ENCODE results near the gene TGFA.

TGFA gene

DNA sequence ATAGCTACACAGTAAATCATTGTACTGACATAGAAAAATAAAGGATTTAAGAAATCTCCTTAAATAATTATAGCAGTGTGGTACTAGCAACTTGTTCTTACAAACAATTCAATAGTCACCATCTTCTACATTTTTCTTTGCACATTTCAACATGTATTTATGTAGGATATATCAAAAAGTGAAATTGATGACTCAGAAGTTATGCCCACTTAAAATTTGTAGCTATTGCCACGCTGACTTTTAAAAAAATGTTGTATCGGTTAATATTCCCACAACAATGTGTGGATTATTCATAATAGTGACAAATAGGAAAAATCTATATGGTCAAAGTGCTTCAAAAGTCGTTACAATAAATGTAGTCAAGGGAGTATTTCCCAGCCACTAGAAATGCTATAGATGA is 6.7 kb downstream of the TGFA start:
- TF ChIP-seq ZBTB7A (IDR thresholded peaks at IDR 0.05; ENCODE audit: low read depth) = no peak
- TF ChIP-seq, protein P1, sequence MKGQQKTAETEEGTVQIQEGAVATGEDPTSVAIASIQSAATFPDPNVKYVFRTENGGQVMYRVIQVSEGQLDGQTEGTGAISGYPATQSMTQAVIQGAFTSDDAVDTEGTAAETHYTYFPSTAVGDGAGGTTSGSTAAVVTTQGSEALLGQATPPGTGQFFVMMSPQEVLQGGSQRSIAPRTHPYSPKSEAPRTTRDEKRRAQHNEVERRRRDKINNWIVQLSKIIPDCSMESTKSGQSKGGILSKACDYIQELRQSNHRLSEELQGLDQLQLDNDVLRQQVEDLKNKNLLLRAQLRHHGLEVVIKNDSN (IDR thresholded peaks at IDR 0.05) = no peak
- TF ChIP-seq TEAD4 (IDR thresholded peaks at IDR 0.05) = no peak
- TF ChIP-seq, protein P2, sequence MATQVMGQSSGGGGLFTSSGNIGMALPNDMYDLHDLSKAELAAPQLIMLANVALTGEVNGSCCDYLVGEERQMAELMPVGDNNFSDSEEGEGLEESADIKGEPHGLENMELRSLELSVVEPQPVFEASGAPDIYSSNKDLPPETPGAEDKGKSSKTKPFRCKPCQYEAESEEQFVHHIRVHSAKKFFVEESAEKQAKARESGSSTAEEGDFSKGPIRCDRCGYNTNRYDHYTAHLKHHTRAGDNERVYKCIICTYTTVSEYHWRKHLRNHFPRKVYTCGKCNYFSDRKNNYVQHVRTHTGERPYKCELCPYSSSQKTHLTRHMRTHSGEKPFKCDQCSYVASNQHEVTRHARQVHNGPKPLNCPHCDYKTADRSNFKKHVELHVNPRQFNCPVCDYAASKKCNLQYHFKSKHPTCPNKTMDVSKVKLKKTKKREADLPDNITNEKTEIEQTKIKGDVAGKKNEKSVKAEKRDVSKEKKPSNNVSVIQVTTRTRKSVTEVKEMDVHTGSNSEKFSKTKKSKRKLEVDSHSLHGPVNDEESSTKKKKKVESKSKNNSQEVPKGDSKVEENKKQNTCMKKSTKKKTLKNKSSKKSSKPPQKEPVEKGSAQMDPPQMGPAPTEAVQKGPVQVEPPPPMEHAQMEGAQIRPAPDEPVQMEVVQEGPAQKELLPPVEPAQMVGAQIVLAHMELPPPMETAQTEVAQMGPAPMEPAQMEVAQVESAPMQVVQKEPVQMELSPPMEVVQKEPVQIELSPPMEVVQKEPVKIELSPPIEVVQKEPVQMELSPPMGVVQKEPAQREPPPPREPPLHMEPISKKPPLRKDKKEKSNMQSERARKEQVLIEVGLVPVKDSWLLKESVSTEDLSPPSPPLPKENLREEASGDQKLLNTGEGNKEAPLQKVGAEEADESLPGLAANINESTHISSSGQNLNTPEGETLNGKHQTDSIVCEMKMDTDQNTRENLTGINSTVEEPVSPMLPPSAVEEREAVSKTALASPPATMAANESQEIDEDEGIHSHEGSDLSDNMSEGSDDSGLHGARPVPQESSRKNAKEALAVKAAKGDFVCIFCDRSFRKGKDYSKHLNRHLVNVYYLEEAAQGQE (IDR thresholded peaks at IDR 0.05; ENCODE audit: low read depth) = no peak
- no peak for TF ChIP-seq NFIC (IDR thresholded peaks at IDR 0.05)
- TF ChIP-seq RAD21 (IDR thresholded peaks at IDR 0.05; ENCODE audit: low read depth) = no peak
- no peak for TF ChIP-seq YY1 (IDR thresholded peaks at IDR 0.05; ENCODE audit: low read depth)
- TF ChIP-seq TCF12 (IDR thresholded peaks at IDR 0.05; ENCODE audit: low read depth) = no peak
- TF ChIP-seq, protein P3, sequence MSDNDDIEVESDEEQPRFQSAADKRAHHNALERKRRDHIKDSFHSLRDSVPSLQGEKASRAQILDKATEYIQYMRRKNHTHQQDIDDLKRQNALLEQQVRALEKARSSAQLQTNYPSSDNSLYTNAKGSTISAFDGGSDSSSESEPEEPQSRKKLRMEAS (IDR thresholded peaks at IDR 0.05) = no peak
- TF ChIP-seq TAF1 (IDR thresholded peaks at IDR 0.05; ENCODE audit: low read depth) = no peak
- no peak for TF ChIP-seq CEBPB (IDR thresholded peaks at IDR 0.05)
- TF ChIP-seq EP300 (IDR thresholded peaks at IDR 0.05; ENCODE audit: borderline replicate concordance) = no peak
- no peak for TF ChIP-seq EGR1 (IDR thresholded peaks at IDR 0.05)
- TF ChIP-seq CREB1 (IDR thresholded peaks at IDR 0.05; ENCODE audit: low read depth) = no peak
- TF ChIP-seq FOXM1 (IDR thresholded peaks at IDR 0.05; ENCODE audit: borderline replicate concordance, low read depth) = no peak

DNA sequence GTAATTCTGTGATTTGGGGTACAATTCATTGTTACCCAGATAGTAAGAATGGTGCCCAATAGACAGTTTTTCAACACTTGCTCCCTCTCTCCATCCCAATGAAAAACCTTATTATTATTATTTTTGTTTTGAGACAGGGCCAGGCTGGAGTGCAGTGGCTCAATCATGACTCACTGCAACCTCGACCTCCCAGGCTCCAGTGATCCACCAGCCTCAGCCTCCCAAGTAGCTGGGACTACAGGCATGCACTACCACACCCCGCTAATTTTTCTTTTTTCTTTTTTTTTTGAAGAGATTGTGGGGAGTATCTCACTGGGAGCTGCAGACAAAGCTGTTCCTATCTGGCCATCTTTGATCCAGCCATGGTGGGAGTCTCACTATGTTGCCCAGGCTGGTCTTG is 7.2 kb downstream of the TGFA start:
- TF ChIP-seq CREB1 (IDR thresholded peaks at IDR 0.05; ENCODE audit: low read depth) (no peak), EGR1 (IDR thresholded peaks at IDR 0.05) (no peak)
- TF ChIP-seq, protein P3 (IDR thresholded peaks at IDR 0.05) = no peak

DNA sequence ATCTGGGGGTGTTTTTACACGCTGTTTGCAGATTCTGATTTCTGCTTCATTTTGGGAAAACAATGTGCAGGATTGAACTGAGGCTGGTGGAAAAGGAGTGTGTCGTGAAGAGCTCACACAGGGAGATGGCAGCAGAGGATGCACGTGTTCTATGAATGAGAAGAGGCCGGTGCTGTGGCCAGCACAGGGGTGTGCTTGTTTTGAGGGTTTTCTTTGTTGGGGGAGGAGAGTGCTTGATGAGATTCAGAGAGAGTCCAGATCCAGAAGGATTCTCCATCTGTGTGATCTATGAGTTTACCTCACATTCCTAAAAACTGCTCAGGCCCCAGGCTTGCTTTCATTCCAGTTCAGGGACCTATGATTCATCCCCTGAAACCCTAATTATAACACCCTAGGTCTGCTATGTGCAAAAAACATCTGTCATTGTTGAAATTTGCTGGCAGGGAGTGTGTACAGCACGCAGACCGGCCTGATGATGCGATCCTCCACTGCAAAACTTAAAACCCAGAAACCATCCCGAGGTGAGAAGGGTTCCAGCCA is 12.1 kb downstream of the TGFA start:
- TF ChIP-seq CEBPB (IDR thresholded peaks at IDR 0.05) (no peak), TEAD4 (IDR thresholded peaks at IDR 0.05) (peak; percentile 55), TAF1 (IDR thresholded peaks at IDR 0.05; ENCODE audit: low read depth) (no peak), EP300 (IDR thresholded peaks at IDR 0.05; ENCODE audit: borderline replicate concordance) (no peak), EGR1 (IDR thresholded peaks at IDR 0.05) (no peak), FOXM1 (IDR thresholded peaks at IDR 0.05; ENCODE audit: borderline replicate concordance, low read depth) (no peak), CREB1 (IDR thresholded peaks at IDR 0.05; ENCODE audit: low read depth) (no peak), RAD21 (IDR thresholded peaks at IDR 0.05; ENCODE audit: low read depth) (0 out of 2 replicates have a peak, but pooled peaks have one; percentile 0), TCF12 (IDR thresholded peaks at IDR 0.05; ENCODE audit: low read depth) (peak; percentile 66), ZBTB7A (IDR thresholded peaks at IDR 0.05; ENCODE audit: low read depth) (no peak), YY1 (IDR thresholded peaks at IDR 0.05; ENCODE audit: low read depth) (0 out of 2 replicates have a peak, but pooled peaks have one; percentile 29), NFIC (IDR thresholded peaks at IDR 0.05) (peak; percentile 63)
- TF ChIP-seq, protein P1 (IDR thresholded peaks at IDR 0.05) = no peak
- TF ChIP-seq, protein P3 (IDR thresholded peaks at IDR 0.05) = peak; percentile 47
- TF ChIP-seq, protein P2 (IDR thresholded peaks at IDR 0.05; ENCODE audit: low read depth) = no peak

DNA sequence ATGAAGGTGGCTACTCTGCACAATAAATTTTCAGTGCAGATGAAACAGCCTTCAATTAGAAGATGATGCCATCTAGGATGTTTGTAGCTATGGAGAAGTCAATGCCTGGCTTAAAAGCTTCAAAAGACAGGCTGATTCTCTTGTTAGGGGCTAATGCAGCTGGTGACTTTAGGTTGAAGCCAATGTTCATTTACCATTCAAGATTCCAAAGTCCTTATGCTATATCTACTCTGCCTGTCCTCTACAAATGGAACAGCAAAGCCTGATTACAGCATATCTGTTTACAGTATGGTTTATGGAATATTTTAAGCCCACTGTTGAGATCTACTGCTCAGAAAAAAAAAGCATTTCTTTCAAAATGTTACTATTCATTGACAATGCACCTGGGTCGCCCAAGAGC is 15.8 kb downstream of the TGFA start:
- TF ChIP-seq CREB1 (IDR thresholded peaks at IDR 0.05; ENCODE audit: low read depth) (no peak), EP300 (IDR thresholded peaks at IDR 0.05; ENCODE audit: borderline replicate concordance) (no peak), TCF12 (IDR thresholded peaks at IDR 0.05; ENCODE audit: low read depth) (no peak), NFIC (IDR thresholded peaks at IDR 0.05) (no peak), TEAD4 (IDR thresholded peaks at IDR 0.05) (no peak), RAD21 (IDR thresholded peaks at IDR 0.05; ENCODE audit: low read depth) (no peak)
- TF ChIP-seq, protein P3 (IDR thresholded peaks at IDR 0.05) = no peak

DNA sequence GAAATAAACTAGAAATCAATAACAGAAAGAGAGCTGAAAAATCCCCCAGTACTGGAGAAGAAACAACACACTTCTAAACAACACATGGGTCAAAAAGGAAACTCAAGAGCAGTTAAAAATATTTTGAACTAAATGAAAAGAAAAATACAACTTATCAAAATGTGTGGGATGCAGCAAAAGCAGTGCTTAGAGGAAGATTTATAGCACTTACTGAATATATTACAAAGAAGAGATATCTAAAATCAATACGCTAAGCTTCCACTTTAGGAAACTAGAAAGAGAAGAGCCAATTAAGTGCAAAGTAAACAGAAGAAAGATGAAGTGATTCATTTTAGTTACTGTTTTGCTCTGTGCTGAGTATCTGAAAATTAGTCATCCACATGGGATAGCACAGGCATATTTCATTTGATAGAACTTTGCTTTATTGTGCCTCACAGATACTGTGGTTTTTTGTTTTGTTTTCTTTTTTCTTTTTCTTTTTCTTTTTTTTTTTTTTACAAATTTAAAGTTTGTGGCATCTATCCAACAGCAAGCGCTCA is 17.0 kb downstream of the TGFA start:
- TF ChIP-seq, protein P1 (IDR thresholded peaks at IDR 0.05) = no peak
- no peak for TF ChIP-seq YY1 (IDR thresholded peaks at IDR 0.05; ENCODE audit: low read depth)
- no peak for TF ChIP-seq TCF12 (IDR thresholded peaks at IDR 0.05; ENCODE audit: low read depth)
- TF ChIP-seq RAD21 (IDR thresholded peaks at IDR 0.05; ENCODE audit: low read depth) = no peak
- no peak for TF ChIP-seq NFIC (IDR thresholded peaks at IDR 0.05)
- no peak for TF ChIP-seq FOXM1 (IDR thresholded peaks at IDR 0.05; ENCODE audit: borderline replicate concordance, low read depth)
- TF ChIP-seq CEBPB (IDR thresholded peaks at IDR 0.05) = no peak
- TF ChIP-seq, protein P3 (IDR thresholded peaks at IDR 0.05) = no peak
- TF ChIP-seq EP300 (IDR thresholded peaks at IDR 0.05; ENCODE audit: borderline replicate concordance) = no peak
- no peak for TF ChIP-seq CREB1 (IDR thresholded peaks at IDR 0.05; ENCODE audit: low read depth)
- TF ChIP-seq TEAD4 (IDR thresholded peaks at IDR 0.05) = no peak
- TF ChIP-seq ZBTB7A (IDR thresholded peaks at IDR 0.05; ENCODE audit: low read depth) = no peak
- no peak for TF ChIP-seq EGR1 (IDR thresholded peaks at IDR 0.05)
- TF ChIP-seq, protein P2 (IDR thresholded peaks at IDR 0.05; ENCODE audit: low read depth) = no peak
- TF ChIP-seq TAF1 (IDR thresholded peaks at IDR 0.05; ENCODE audit: low read depth) = no peak
